HepG2 (cell line): ENCODE measurements around the gene AHSP. TPM values are rescaled to one million over a fixed set of nuclear protein-coding genes. Genes with fewer than 3 reads are reported as not detected.

Experiments used
- CAMTA2 ChIP-seq: sonication (generic); formaldehyde crosslinking; IDR thresholded peaks from 2 replicates; pipeline ENCODE4 v1.4.0; 2020; ENCODE audit warnings: mild to moderate bottlenecking, missing genetic modification reagents, borderline replicate concordance
- HNF1A ChIP-seq, 2 experiments: sonication (generic) in 1 of 2; formaldehyde crosslinking in 1 of 2; IDR thresholded peaks; 2 replicates each; pipeline versions ENCODE4 v1.4.0 to v1.6.1; 2016 to 2020; ENCODE audit warnings: borderline replicate concordance in 1 of 2, low read depth in 1 of 2, mild to moderate bottlenecking in 1 of 2, missing genetic modification reagents in 1 of 2
- HNRNPK ChIP-seq: fragments of 200-400 bp; formaldehyde crosslinking; IDR thresholded peaks from 2 replicates; pipeline ENCODE4 v1.6.1; 2018; ENCODE audit warnings: low read length, low read depth, moderate library complexity, mild to moderate bottlenecking; ENCODE audit not compliant: poor library complexity, severe bottlenecking
- MLLT10 ChIP-seq: sonication (generic); formaldehyde crosslinking; IDR thresholded peaks from 2 replicates; pipeline ENCODE4 v1.4.0; 2020; ENCODE audit warnings: missing genetic modification reagents
- RNF219 ChIP-seq: sonication (generic); formaldehyde crosslinking; IDR thresholded peaks from 2 replicates; pipeline ENCODE4 v1.5.0; 2020; ENCODE audit warnings: mild to moderate bottlenecking, missing genetic modification reagents
- RXRA ChIP-seq: sonication (generic); formaldehyde crosslinking; IDR thresholded peaks from 2 replicates; pipeline ENCODE4 v1.5.1; 2020; ENCODE audit warnings: missing genetic modification reagents
- SPEN ChIP-seq: sonication (generic); formaldehyde crosslinking; IDR thresholded peaks from 2 replicates; pipeline ENCODE4 v1.5.1; 2020; ENCODE audit warnings: low read depth, mild to moderate bottlenecking, missing genetic modification reagents
- YY1 ChIP-seq: IDR thresholded peaks from 2 replicates; pipeline ENCODE4 v1.6.1; 2011; ENCODE audit warnings: low read length, low read depth, moderate library complexity, mild to moderate bottlenecking; ENCODE audit not compliant: insufficient read depth, insufficient replicate concordance
- ZFP36L1 ChIP-seq: sonication (generic); formaldehyde crosslinking; IDR thresholded peaks from 2 replicates; pipeline ENCODE4 v1.8.0; 2022; ENCODE audit warnings: mild to moderate bottlenecking, missing genetic modification reagents, moderate library complexity
- ZNF275 ChIP-seq: sonication (generic); formaldehyde crosslinking; IDR thresholded peaks from 2 replicates; pipeline ENCODE4 v1.8.0; 2022; ENCODE audit warnings: missing genetic modification reagents, mild to moderate bottlenecking, inconsistent platforms, borderline replicate concordance
- ZNF414 ChIP-seq: sonication (generic); formaldehyde crosslinking; IDR thresholded peaks from 2 replicates; pipeline ENCODE4 v1.5.0; 2020; ENCODE audit warnings: missing genetic modification reagents
- ZNF552 ChIP-seq: sonication (generic); formaldehyde crosslinking; IDR thresholded peaks from 2 replicates; pipeline ENCODE4 v1.9.0; 2022; ENCODE audit warnings: missing genetic modification reagents, mild to moderate bottlenecking, borderline replicate concordance
- ZNF773 ChIP-seq: sonication (generic); formaldehyde crosslinking; IDR thresholded peaks from 2 replicates; pipeline ENCODE4 v1.4.0; 2020; ENCODE audit warnings: missing genetic modification reagents, borderline replicate concordance
- polyA plus RNA-seq, 8 experiments: library from polyadenylated mRNA; depleted of rRNA in 3 of 8; stranded (reverse) in 7 of 8; unstranded in 1 of 8; fragments of >200 nt; fragmentation: Illumina TruSeq in 4 of 8; extraction: Trizol in 4 of 8; gene quantifications; 2 replicates each; pipeline versions ENCODE4 v1.2.1 to v1.2.3, GENCODE V29; 2011 to 2016; ENCODE audit warnings: low read depth in 4 of 8, missing spikeins in 1 of 8, mixed read lengths in 1 of 8; ENCODE audit not compliant: insufficient read depth in 1 of 8
- total RNA-seq, 5 experiments: library from RNA; depleted of rRNA; stranded (reverse); fragments of >200 nt; fragmentation: Illumina TruSeq; extraction: Trizol; gene quantifications; 2 replicates each; pipeline ENCODE4 v1.2.3, GENCODE V29; 2016; ENCODE audit warnings: low read depth in 1 of 5
- TF ChIP-seq, protein P1 (sequence below): IDR thresholded peaks from 2 replicates; pipeline ENCODE4 v1.6.1; 2016
- TF ChIP-seq, protein P2 (sequence below): sonication (generic); formaldehyde crosslinking; IDR thresholded peaks from 2 replicates; pipeline ENCODE4 v1.5.0; 2020; ENCODE audit warnings: mild to moderate bottlenecking, missing genetic modification reagents

The AHSP gene
- total and polyA plus RNA-seq, 2 of the 13 experiments (the other 11 are each of a cell fraction or from before 2014, with no cell fraction given) = not detected

DNA sequence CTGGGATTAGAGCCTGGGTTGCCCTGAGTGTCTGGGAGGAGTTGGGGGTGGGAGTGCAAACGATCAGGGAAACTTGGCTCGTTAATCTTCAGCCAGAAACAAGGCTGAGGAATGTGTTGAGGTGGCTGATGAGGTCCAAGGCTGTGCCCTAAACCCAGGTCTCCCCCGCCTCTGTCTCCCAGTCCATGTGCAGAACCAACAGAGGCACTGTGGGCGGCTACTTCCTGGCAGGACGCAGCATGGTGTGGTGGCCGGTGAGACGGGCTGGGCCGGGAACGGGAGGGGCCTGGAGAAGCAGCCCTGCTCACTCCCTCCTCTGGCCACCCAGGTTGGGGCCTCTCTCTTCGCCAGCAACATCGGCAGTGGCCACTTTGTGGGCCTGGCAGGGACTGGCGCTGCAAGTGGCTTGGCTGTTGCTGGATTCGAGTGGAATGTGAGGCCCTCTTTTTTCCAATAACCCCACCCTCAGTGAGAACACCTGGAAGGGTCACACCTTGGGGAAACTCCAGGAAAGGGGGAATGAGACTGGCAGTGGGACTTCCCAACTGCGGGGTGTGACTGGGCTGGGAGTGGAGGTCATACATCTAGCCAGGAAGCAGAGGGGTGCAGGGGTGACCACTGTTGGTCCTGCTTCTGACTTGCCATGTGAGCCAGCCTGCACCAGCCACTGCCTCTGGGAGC is 43.1 kb upstream of the AHSP start (continued):
- TF ChIP-seq HNRNPK (no peak), MLLT10 (CRISPR knock-in tag) (no peak), RXRA (CRISPR knock-in tag) (peak; percentile 64), RNF219 (CRISPR knock-in tag) (no peak), ZNF414 (CRISPR knock-in tag) (no peak), ZFP36L1 (no peak), ZNF275 (CRISPR knock-in tag) (no peak), CAMTA2 (CRISPR knock-in tag) (no peak), ZNF552 (CRISPR knock-in tag) (no peak), YY1 (peak; percentile 26), SPEN (peak; percentile 78), HNF1A (IDR thresholded peaks at IDR 0.05; ENCODE audit: low read depth) (peak; percentile 77), HNF1A (CRISPR knock-in tag; IDR thresholded peaks at IDR 0.05; ENCODE audit: borderline replicate concordance) (peak; percentile 70; the same call in 1 of the 2 replicates), ZNF773 (no peak)
- TF ChIP-seq, protein P1, sequence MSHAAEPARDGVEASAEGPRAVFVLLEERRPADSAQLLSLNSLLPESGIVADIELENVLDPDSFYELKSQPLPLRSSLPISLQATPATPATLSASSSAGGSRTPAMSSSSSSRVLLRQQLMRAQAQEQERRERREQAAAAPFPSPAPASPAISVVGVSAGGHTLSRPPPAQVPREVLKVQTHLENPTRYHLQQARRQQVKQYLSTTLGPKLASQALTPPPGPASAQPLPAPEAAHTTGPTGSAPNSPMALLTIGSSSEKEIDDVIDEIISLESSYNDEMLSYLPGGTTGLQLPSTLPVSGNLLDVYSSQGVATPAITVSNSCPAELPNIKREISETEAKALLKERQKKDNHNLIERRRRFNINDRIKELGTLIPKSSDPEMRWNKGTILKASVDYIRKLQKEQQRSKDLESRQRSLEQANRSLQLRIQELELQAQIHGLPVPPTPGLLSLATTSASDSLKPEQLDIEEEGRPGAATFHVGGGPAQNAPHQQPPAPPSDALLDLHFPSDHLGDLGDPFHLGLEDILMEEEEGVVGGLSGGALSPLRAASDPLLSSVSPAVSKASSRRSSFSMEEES (CRISPR knock-in tag) = peak; percentile 52; the same call in 1 of the 2 replicates
- TF ChIP-seq, protein P2, sequence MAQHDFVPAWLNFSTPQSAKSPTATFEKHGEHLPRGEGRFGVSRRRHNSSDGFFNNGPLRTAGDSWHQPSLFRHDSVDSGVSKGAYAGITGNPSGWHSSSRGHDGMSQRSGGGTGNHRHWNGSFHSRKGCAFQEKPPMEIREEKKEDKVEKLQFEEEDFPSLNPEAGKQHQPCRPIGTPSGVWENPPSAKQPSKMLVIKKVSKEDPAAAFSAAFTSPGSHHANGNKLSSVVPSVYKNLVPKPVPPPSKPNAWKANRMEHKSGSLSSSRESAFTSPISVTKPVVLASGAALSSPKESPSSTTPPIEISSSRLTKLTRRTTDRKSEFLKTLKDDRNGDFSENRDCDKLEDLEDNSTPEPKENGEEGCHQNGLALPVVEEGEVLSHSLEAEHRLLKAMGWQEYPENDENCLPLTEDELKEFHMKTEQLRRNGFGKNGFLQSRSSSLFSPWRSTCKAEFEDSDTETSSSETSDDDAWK (CRISPR knock-in tag) = no peak
